T1000 (cell line): Measurements from ENCODE around the gene OSBPL6.
"Not testable (repeated sequence)": the region's sequence is repeated elsewhere in the genome, so short reads cannot be mapped to it uniquely, and the experiment has no call there.

Source experiments
- DNase-seq: peaks from one replicate; lab custom pipeline; 2025; ENCODE audit warnings: mixed read lengths; lab: John Stamatoyannopoulos, UW

OSBPL6 gene

DNA sequence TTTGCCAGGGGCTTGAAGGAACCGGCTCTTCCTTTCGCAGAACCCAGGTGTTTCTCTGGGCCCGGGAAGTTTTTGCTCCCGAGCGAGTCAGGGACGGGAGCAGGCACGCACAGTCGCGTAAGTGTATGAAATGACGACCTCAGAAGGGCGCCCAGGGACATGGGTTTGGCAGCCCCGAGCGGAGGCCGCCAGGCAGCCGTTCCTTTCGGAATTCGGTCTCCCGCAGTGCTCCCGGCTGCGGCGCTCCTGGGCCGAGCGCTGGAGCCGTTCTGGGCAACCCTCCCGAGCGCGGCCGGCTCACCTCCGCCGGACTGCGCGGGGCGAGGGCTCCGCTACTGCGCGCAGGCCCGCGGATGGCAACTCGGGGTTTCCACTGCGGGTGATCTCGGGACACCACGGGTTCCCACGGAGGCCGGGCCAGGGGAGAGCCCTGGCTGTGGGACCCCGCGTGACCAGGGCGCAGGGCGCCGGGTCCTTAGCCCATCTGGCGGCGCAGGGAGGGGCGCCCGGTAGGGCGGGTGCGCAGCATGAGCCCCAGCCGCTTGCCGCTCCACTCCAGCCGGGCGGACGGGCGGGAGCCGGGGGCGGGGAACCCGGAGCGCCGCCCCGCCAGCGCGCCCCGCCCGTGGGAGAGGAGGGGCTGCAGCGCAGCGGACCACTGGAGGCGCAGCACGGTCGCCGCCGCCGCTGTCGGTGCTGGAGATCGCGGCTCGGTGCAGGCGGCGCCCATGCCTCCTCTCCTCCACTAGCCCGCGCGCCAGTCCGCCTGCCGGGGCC lies at the start of gene OSBPL6:
Gene OSBPL6, plus strand, starts transcription at position 690 of the 777 bp plus-strand sequence. CDS start 111,673 bp downstream, outside the sequence.
- DNase-seq, result peak; percentile 76

DNA sequence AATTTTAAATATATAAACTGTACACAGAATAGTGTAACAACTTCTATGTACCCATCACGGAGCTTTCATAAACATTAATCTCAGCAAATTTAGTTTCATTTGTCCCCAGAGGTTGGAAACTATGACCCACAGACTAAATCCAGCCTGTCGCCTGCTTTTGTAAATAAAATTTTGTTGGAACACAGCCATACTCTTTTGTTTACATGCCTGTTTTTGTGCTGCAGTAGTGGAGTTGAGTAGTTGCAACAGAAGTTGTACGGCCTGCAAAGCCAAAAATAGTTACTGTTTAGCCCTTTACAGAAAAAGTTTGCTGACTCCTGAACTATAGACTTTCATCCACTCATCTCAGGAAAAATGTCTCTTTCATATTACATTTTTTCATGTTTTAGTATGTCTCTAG lies 42.3 kb upstream of the OSBPL6 start:
- no peak for DNase-seq

DNA sequence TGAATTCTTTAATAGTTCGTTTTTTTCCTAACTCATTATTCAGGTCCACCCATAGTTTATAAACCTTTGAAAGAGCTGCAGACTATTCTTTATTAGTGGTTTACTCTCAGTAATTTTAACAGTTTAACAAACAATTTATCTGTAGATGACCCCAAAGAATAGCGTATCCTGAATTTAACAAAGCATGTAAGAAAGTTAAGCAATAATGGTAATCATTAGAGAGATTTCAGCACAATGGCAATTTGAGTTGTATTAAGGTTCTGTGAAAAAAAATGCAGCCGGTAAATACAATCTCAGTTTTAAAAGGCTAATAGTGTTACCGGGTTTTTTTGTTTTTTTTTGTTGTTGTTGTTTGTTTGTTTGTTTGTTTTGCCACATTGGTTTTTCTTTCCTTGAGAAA lies 41.8 kb upstream of the OSBPL6 start:
- no peak for DNase-seq

- DNase-seq, result no peak
Measured at GRCh38 chr2:178152977-178153376, 41.3 kb upstream of the OSBPL6 start.

DNA sequence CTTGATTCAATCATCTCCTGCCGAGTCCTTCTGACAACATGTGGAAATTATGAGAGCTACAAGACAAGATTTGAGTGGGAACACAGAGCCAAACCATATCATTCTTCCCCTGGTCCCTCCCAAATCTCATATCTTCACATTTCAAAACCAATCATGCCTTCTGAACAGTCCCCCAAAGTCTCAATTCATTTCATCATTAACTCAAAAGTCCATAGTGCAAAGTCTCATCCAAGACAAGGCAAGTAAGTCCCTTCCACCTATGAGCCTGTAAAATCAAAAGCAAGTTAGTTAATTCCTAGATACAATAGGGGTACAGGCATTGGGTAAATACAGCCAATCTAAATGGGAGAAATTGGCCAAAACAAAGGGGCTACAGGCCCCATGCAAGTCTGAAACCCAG lies 40.4 kb upstream of the OSBPL6 start:
- not testable (repeated sequence) for DNase-seq

- DNase-seq, result no peak
Measured at GRCh38 chr2:178155524-178155923, 38.8 kb upstream of the OSBPL6 start.

GRCh38 chr2:178157574-178157973 lies 36.7 kb upstream of the OSBPL6 start:
- no peak for DNase-seq

DNA sequence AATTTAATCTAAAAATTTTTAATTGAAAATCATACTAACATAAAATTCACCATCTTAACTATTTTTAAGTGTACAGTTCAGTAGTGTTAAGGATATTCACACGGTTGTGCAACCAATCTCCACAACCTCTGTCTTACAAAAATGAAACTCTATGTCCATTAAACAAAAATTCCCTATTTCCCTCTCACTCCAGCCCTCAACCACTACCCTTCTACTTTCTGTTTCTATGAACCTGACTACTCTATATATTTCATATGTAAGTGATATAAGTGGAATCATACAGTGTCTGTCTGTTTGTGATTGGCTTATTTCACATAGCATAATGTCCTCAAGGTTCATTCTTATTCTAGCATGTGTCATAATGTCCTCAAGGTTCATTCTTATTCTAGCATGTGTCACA lies 34.3 kb upstream of the OSBPL6 start:
- no peak for DNase-seq

GRCh38 chr2:178160601-178161000 lies 33.7 kb upstream of the OSBPL6 start:
- DNase-seq, result no peak

- DNase-seq, result no peak
Measured at GRCh38 chr2:178163395-178163794, 30.9 kb upstream of the OSBPL6 start.

DNA sequence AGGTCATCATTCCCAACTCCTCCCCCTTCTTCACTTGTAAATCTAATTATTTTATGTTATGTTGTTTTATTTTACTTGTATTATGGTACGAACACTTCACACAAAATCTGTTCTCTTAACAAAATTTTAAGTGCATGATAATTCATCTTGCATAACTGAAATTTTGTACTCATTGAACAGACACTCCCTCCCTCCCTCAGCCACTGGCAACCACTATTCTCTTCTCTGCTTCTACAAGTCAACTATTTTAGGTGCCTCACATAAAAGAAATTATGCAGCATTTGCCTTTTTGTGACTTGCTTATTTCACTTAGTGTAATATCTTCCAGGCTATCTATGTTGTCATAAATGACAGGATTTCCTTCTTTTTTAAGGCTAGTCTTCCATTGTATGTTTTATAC lies 30.4 kb upstream of the OSBPL6 start:
- no peak for DNase-seq

DNA sequence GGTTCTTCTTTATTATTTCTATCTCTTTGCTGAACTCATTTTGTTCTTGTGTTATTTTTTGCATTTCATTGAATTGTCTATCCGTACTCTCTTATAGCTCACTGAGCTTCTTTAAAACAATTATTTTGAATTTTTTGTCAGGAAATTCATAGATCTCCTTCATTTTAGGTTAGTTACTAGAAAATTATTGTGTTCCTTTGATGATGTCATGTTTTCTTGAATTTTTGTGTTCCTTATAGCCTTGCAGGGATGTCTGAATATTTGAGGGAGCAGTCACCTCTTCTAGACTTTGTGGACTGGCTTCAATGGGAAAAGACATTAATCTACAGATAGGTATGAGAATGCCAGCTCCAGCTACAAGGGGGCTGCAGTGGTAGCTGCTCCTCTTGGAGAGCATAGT lies 20.7 kb upstream of the OSBPL6 start:
- DNase-seq, result no peak

GRCh38 chr2:178177066-178177679 lies 17.1 kb upstream of the OSBPL6 start:
- no peak for DNase-seq

DNA sequence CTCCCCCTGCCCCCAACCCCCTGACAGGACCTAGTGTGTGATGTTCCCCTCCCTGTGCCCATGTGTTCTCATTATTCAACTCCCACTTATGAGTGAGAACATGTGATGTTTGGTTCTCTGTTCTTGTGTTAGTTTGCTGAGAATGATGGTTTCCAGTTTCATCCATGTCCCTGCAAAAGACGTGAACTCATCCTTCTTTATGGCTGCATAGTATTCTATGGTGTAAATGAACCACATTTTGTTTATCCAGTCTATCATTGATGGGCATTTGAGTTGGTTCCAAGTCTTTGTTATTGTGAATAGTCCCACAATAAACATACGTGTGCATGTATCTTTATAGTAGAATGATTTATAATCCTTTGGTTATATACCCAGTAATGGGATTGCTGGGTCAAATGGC lies 13.7 kb upstream of the OSBPL6 start:
- not testable (repeated sequence) for DNase-seq

GRCh38 chr2:178187861-178188260 lies 6.5 kb upstream of the OSBPL6 start:
- DNase-seq, result no peak

- no peak for DNase-seq
Measured at GRCh38 chr2:178188466-178188865, 5.8 kb upstream of the OSBPL6 start.

GRCh38 chr2:178191004-178191508 lies 3.3 kb upstream of the OSBPL6 start:
- DNase-seq, result no peak

DNA sequence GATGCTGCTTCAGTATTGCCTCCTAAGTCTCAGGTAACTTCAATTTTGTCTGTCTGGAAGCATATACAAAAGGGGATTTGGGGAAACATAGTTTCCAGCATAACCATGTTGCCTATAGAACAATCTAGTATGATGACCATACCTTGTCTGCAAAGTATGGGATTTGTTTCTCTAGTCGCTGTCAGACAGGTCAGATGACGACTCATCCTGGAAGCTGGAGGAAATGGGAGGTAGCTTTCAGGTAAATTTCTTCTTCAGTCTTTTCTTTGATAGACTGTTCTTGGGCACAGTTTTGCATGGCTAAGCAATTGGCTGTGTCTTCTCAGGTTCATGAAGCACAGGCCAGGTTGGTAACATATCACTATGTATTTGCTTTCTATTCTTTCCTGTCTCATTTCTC lies 2.8 kb upstream of the OSBPL6 start:
- no peak for DNase-seq

- DNase-seq, result no peak
Measured at GRCh38 chr2:178193496-178193822, 853 bp upstream of the OSBPL6 start.

- DNase-seq, result peak; percentile 45
Measured at GRCh38 chr2:178194600-178195389, 483 bp downstream of the OSBPL6 start.

DNA sequence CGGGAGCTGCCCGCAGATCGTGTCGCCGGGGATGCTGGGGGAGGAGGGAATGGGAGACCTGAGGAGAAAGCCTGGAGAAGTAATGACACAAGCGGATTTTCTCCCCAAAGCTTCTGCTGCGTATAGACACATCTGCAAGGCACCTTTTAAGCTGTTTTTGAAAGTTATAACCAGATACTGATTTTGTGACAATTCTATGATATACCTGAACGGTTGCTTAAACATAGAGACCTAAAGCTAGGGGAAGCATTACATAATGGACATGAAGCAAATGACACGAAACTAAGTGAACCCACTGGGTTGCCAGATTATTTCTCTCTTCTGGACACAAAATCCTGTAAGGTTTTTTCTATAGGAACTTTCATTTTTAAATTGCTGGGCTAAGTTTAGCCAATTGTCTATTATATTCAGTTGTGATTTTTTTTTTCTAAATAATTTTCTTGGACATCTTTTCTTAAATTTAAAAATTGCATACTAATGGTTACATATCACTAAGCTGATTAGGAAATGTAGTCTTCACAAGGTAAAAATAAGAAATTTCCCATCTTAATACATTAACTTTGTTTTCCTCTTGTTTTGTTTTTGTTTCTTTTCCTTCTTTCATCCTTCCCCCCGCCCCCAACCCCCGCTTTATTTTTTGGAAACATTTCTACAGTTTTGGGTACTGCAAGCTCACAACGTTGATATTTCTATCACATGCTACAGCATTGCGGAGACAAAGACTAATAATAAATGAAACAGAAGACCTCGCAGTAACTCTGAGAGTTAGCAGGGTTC lies 1.3 kb downstream of the OSBPL6 start:
- no peak for DNase-seq

DNA sequence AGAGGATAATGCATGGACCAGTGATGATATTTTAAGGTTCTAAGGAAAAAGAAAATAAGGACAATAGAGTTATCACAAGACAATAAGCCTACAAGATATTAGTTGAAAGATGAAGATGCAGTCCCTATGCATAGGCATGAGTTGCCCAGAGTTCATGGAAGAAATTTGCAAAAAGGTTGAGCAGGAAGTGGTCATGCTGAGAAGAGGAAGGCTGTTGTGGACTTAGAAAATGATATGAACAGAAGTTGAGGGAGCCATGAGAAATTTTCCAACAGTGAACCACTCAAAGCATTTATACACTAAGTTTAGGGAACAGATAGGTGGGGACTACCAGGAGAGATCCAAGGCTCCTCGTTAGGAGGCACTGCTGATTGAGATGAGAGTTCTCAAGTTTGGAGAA lies 3.5 kb downstream of the OSBPL6 start:
- no peak for DNase-seq
